Erythroblast (primary cell): Measurements from ENCODE around the gene MAST4.

Experiments
- GATA1 ChIP-seq: IDR thresholded peaks from 2 replicates; pipeline ENCODE4 v1.6.1; 2011; ENCODE audit warnings: low read depth, mild to moderate bottlenecking, control low read depth, low read length, moderate library complexity
- POLR2A ChIP-seq: IDR thresholded peaks from 2 replicates; pipeline ENCODE4 v1.6.1; 2011; ENCODE audit warnings: mild to moderate bottlenecking, low read length

- no peak for TF ChIP-seq POLR2A
- no peak for TF ChIP-seq GATA1
Observed at GRCh38 chr5:66675406-66675805, 79.2 kb downstream of the MAST4 start.
